ENCODE measurements around the gene HDAC7. TPM values are rescaled to one million over a fixed set of nuclear protein-coding genes. Genes with fewer than 3 reads are reported as not detected.

HDAC7 gene
- total and polyA plus RNA-seq, 4 donors: 3.5 to 14.7 (median 7.2) TPM

- H3K36me3 ChIP-seq (ENCODE audit: control insufficient read depth in 4 of 4, insufficient read depth in 3 of 4, low read depth in 1 of 4, low read length in 3 of 4): no peaks in the 10 kb centered on the region
- no peak for TF ChIP-seq SP1 (IDR thresholded peaks at IDR 0.05)
- TF ChIP-seq REST (IDR thresholded peaks at IDR 0.05): no peak
- TF ChIP-seq YY1 (IDR thresholded peaks at IDR 0.05): no peak
- no peak for TF ChIP-seq FOXA1 (IDR thresholded peaks at IDR 0.05)
- TF ChIP-seq RXRA (IDR thresholded peaks at IDR 0.05): no peak
- no peak for TF ChIP-seq HNF4G (IDR thresholded peaks at IDR 0.05)
- TF ChIP-seq ZBTB33 (IDR thresholded peaks at IDR 0.05): no peak
- no peak for TF ChIP-seq TAF1 (conservative IDR thresholded peaks at IDR 0.05)
- no peak for TF ChIP-seq NR2F2 (IDR thresholded peaks at IDR 0.05)
- TF ChIP-seq FOXA2 (IDR thresholded peaks at IDR 0.05): no peak
- TF ChIP-seq JUND (IDR thresholded peaks at IDR 0.05): no peak
- no peak for TF ChIP-seq HNF4A (conservative IDR thresholded peaks at IDR 0.05)
- WGBS: 91% methylated on average over 19 of the region's 19 CpGs
- H3K9me3 ChIP-seq (ENCODE audit: control insufficient read depth in 4 of 4, low read length in 3 of 4): no peaks in the 10 kb centered on the region
- H3K4me3 ChIP-seq (ENCODE audit: low read depth in 1 of 3, low read length in 3 of 3): no peak overlapping the region
- peaks cover 0 to 4% (median 0%) of the 10 kb centered on the region in 4 donors for H3K4me1 ChIP-seq (ENCODE audit: control insufficient read depth in 4 of 4, insufficient read depth in 4 of 4, low read length in 3 of 4)
- H3K27ac ChIP-seq (ENCODE audit: low read depth in 1 of 2, low read length in 2 of 2): no peak overlapping the region
- DNase-seq (ENCODE audit: low spot score): no peak
- no peaks in the 10 kb centered on the region for H3K27me3 ChIP-seq (ENCODE audit: control insufficient read depth in 4 of 4, insufficient read depth in 4 of 4, low read length in 3 of 4)
- no peak overlapping the region for H3K9ac ChIP-seq (ENCODE audit: low read depth in 1 of 2, low read length in 2 of 2)
These were observed 68.7 kb downstream of the HDAC7 start for GRCh38 chr12:47750916-47751470.

GRCh38 chr12:47750229-47750798 lies 69.4 kb downstream of the HDAC7 start:
- H3K27me3 ChIP-seq (ENCODE audit: control insufficient read depth in 4 of 4, insufficient read depth in 4 of 4, low read length in 3 of 4): no peaks in the 10 kb centered on the region
- H3K4me3 ChIP-seq (ENCODE audit: low read depth in 1 of 3, low read length in 3 of 3): no peak overlapping the region
- H3K27ac ChIP-seq (ENCODE audit: low read depth in 1 of 2, low read length in 2 of 2): no peak overlapping the region
- H3K36me3 ChIP-seq (ENCODE audit: control insufficient read depth in 4 of 4, insufficient read depth in 3 of 4, low read depth in 1 of 4, low read length in 3 of 4): no peaks in the 10 kb centered on the region
- WGBS: 82% methylated on average over 10 of the region's 10 CpGs
- no peak for TF ChIP-seq ZBTB33 (IDR thresholded peaks at IDR 0.05)
- no peak for TF ChIP-seq GABPA (IDR thresholded peaks at IDR 0.05 in 1 of 2, conservative IDR thresholded peaks at IDR 0.05 in 1 of 2)
- no peak for TF ChIP-seq REST (IDR thresholded peaks at IDR 0.05)
- no peak for TF ChIP-seq HNF4G (IDR thresholded peaks at IDR 0.05)
- TF ChIP-seq JUND (IDR thresholded peaks at IDR 0.05): no peak
- no peak for DNase-seq (ENCODE audit: low spot score)
- no peak overlapping the region for H3K9ac ChIP-seq (ENCODE audit: low read depth in 1 of 2, low read length in 2 of 2)
- no peaks in the 10 kb centered on the region for H3K4me1 ChIP-seq (ENCODE audit: control insufficient read depth in 4 of 4, insufficient read depth in 4 of 4, low read length in 3 of 4)
- H3K9me3 ChIP-seq (ENCODE audit: control insufficient read depth in 4 of 4, low read length in 3 of 4): no peaks in the 10 kb centered on the region

Measured in liver (tissue), 9 donors.